ENCODE measurements around the gene MOGAT1.

MOGAT1 gene, protein sequence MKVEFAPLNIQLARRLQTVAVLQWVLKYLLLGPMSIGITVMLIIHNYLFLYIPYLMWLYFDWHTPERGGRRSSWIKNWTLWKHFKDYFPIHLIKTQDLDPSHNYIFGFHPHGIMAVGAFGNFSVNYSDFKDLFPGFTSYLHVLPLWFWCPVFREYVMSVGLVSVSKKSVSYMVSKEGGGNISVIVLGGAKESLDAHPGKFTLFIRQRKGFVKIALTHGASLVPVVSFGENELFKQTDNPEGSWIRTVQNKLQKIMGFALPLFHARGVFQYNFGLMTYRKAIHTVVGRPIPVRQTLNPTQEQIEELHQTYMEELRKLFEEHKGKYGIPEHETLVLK

DNA sequence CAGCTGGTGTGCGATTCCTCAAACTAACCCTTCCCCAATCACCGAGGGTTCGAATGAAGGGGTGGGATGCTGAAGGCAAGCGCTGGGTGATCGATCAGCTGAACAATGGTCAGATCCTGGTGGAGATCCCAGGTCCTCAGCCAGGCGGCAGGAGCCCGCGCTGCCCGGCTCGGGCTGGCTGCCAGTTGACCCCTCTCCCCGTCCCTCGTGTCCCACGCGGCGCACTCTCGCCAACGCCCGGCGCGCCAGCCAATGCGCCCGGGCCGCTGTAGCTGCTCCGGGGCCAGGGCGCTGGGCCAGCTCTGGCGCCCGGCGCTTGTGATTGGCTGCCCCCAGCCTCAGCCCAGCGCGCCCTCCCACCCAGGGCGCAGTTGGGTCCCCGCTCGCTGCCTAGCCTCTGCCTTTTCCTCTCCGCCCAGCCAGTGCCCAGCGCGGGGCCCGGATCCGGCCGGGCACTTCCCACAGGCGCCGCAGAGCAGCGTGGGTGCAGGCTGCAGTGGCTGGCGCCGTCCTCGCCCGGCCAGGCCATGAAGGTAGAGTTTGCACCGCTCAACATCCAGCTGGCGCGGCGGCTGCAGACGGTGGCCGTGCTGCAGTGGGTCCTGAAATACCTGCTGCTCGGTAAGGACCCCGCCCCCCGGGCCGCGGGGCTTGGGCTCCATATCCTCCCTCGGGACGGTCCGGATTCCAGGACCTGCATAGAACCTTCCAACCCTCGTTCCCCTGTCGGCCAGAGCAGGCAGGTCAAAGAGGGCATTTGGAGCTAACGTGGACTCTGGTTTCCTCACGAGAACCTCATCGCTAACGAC lies at the start of gene MOGAT1:
Gene MOGAT1, plus strand, starts transcription at position 400 of the 809 bp plus-strand sequence. Its CDS starts 128 bp downstream, at position 528.
- no peak for DNase-seq

- no peak for DNase-seq
Observed at GRCh38 chr2:222621893-222622292, 49.6 kb upstream of the MOGAT1 start.

DNA sequence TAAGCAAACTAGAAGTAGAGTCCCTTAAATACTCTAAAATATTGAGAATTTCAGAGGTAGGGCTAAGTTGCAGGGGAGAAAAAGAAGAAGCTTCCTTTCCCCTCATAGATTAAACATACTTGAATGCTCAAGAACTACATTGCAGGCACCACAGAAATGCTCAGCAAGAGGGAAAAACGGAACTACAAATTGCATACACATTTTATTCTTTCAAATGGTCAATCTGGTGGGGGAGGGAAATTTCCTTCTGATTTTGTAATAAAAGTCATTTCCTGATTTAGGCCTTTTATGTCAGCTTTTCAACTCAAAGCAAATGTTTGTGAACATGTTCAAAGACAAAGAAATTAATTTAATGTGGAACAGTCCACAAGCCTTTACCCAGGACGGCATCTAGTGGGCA lies 48.5 kb upstream of the MOGAT1 start:
- no peak for DNase-seq

- DNase-seq = no peak
Observed at GRCh38 chr2:222623756-222624309, 47.6 kb upstream of the MOGAT1 start.

DNA sequence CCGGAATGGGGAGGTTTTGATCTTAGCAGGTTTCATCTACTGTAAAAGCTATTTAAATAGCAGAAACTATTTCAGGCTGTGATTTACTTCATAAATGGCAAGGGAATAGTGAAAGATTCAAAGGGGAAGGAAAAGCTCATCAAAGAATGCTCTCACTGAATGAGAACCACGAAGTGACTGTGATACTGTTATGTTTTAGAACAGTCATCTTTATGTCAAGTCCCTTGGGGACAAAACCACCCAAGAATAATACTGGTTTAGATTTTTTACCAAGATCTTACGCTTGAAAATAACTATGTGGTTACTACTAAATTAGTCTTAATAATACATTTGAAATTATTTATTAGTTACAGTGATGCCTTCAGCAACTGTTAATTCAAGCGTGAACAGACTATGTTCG lies 43.7 kb upstream of the MOGAT1 start:
- DNase-seq = no peak

DNA sequence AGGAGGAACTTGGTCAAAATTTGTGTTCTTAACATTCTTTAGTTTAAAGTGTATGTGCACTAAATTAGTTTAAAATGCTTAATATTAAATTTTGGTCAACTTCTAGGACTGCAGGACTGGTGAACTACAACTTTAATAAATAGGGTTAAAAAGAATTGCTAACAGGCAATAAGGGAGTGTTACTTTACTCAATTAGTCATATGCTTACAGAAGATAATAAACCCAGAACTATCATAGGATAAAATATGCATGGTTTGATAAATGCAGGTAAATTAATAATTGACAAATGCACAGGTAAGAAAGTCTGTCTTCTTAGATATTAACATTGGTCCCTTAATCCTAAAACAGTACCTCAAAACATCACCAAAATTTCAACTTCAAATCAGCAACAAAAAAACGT lies 36.2 kb upstream of the MOGAT1 start:
- DNase-seq = no peak

GRCh38 chr2:222637067-222637466 lies 34.4 kb upstream of the MOGAT1 start:
- no peak for DNase-seq

DNA sequence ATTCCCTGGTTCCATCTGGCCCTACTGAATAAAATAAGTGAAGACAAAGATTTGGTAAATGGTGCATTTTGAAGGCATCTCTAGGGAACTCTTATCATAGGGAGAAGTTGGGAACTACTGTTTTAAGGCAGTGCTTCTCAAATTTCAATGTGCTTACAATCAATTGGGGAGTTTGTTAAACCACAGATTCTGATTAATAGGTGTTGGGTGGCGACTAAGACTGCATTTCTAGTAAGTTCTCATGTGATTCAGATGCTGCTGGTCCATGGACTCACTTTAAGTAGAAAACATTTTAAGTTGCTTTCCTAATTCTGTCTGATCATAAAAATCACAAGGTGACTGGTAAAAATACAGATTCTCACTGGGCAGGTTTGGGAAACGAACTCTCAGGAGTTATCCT lies 30.1 kb upstream of the MOGAT1 start:
- DNase-seq = no peak

DNA sequence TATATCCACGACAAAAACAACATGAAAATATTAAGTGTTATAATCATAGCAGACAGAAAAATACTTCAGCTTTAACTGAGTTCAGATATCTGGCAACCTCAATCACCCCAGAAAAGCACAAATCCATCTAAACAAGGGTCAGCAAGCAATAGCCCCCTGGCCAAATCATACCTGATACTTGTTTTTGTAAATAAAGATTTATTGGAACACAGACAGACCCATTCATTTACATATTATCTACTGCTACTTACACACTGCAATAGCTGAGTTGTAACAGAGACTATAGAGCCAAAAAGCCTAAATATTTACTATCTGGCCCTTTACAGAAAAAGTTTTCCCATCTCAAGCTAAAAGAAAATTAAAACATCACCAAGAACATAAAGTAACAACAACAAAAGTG lies 28.3 kb upstream of the MOGAT1 start:
- no peak for DNase-seq

- no peak for DNase-seq
Observed at GRCh38 chr2:222646008-222646407, 25.4 kb upstream of the MOGAT1 start.

DNA sequence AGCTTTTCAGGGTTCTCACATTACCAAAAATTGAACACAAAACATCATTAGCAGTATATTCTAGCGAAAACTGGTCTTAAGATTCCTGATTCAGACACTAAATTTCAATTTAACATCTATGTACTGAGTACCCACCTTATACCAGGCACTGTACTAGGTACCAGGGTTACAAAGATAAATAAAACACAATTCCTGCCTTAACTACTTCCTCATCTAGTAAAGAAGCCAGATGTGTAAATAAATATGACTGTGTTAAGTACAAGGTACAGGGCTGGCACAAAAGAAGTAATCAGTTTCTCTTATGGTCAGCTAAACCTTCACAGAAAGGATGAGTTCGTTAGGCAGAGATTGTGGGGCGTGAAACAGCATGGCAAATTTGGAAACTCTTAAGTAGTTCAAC lies 21.7 kb upstream of the MOGAT1 start:
- DNase-seq = no peak

DNA sequence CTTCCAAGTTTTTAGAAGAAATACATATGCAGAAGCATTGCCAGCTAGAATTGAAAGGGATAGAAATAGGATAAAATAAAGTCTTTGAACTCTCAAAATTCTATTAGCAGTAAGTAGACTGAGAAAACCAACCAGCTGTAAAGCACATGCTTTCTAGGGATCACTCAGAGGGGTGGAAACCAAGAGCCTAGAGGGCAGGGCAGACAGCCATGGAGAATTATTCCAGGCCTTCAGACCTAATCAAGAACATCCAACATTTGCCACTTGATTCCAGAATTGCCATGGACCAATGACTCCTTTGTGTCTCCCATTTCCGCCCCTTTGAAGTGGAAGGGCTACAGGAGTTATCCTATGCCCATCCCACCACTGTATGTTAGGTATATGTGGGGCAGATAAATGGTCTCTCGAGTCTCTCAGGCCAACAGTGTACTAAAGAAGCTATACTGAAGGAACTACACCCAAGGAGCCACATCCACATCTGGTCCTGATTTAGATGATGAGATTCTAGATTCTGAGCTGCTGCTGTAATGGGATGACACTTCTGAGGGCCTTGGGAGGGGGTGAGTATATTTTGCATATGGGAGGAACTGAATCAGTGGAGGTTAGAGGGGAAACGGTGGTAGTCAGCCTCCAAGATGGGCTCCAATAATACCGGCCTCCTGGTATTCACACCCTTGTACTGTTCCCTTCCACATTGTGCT lies 19.6 kb upstream of the MOGAT1 start:
- no peak for DNase-seq

DNA sequence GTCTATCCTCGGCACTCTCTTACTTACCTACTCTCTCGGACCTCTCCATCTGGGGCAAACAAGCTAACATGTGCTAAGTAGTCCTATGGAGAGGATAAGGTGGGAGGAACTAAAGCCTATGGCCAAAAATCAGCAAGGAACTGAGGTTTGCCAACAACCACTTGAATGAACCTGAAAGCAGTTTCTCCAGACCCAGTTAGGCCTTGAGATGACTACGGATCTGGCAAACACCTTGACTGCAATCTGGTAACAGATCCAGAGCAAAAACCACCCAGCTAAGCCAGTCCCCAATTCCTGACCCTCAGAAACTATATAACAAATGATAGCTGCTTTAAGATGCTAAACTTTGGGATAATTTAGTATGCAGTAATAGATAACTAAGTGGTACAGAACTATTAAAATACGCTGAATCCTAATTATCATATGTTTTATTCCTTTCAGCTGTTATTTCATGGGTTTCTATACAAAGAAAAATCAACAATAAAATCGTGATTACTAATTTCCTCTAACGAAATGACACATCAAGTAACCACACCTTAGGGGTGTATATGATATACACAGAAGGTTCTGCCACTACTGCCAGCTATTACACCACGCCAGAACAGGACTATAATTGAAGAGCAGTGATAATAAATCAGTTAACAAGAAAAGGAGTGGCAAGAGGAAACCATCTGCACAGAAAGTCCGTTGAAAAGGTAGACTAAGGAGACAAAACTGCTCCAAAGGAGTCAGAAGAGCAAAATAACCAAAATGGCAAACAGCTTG lies 18.8 kb upstream of the MOGAT1 start:
- no peak for DNase-seq

- no peak for DNase-seq
Observed at GRCh38 chr2:222653280-222653679, 18.2 kb upstream of the MOGAT1 start.

DNA sequence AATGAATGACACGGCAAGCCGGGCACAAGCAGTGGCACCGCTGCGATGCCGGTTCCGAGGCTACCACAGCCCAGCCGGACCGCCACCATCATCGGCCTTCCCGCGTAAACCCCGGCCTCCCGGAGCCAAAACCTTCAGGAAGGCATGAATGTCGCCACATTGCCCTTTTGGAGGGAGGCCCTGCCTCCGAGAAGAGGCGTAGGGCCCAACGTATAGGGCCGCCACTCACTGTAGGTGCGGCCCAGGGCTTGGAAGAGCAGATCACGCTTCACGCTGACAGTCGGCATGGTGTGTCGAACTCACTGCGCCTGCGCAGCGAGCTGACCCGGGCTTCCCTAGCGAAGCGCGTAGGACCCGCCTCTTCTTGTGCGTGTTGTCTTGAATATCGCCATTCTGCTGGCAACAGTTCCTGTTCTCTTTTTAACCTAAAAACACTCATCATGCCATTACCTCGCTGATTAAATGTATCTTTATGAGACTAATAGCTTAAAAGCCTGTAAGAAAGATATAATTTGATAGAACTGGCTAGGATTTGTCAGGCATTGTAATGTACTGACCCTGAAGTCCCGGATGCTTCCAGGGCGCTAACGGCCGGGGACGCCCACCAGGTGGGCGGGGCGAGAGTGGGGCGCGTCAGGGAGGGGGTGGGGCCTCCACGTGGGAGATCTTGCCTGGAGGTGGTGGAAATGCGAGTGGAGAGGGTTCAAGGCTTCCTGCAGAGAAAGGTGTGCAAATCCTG lies 15.5 kb upstream of the MOGAT1 start, which contains the start of gene FARSB:
Gene FARSB, minus strand, starts transcription at position 306 of the 739 bp plus-strand sequence. Its CDS starts 19 bp downstream, at position 287.
- peak; percentile 93 for DNase-seq

- no peak for DNase-seq
Observed at GRCh38 chr2:222656526-222657446, 14.7 kb upstream of the MOGAT1 start.

GRCh38 chr2:222663479-222663878 lies 8.0 kb upstream of the MOGAT1 start:
- DNase-seq = no peak

DNA sequence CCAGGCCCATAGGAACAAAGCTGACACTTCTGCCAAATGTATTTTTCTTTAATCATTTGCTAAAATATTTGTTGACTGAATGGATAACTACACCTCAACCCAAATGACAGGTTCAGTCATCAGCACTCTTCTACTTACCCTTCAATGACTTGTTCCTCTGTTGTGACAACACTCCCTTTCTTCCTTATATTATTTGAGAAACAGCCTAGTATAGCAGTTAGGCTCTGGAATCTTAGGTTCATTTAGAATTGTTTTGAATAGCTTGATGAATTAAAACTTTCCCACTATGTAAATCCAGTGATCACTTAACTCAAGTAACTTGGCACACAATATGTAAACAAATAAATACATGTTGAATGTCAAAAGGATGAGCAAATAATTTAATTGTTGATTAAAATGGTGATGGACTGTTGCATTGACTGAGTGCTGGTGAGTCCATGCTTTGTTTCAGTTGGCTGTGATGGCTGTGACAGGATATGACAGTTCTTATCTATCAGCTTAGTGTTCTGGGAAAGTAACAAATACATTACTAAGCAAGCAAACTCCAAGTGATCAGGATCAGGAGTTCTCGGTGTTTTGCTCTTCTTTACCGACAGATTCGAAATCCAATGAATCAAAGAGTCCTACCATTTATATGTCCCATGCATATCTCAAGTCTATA lies 2.8 kb upstream of the MOGAT1 start:
- DNase-seq = no peak

GRCh38 chr2:222669353-222669752 lies 2.1 kb upstream of the MOGAT1 start:
- no peak for DNase-seq

Measured in DMS 273 treated with DMSO at 0.1 percent for 48 hours (cell line).